Colonic mucosa (tissue), 4 donors: ENCODE data around the gene ZFPM1. TPM values are rescaled to one million over a fixed set of nuclear protein-coding genes. Genes with fewer than 3 reads are reported as not detected.

Experiments
- DNase-seq: peaks from one replicate; pipeline ENCODE4 v3.0.0-alpha.2; 2020
- H3K27ac ChIP-seq: fragments of 200-600 bp; one replicate; pipeline ENCODE4 v1.8.0; 2021
- H3K27me3 ChIP-seq: fragments of 200-600 bp; one replicate; pipeline ENCODE4 v1.8.0; 2021
- H3K36me3 ChIP-seq: fragments of 200-600 bp; one replicate; pipeline ENCODE4 v1.8.0; 2021
- H3K4me1 ChIP-seq: fragments of 200-600 bp; one replicate; pipeline ENCODE4 v1.8.0; 2021; ENCODE audit warnings: mild to moderate bottlenecking
- H3K4me3 ChIP-seq: fragments of 200-600 bp; one replicate; pipeline ENCODE4 v1.8.0; 2021
- H3K9ac ChIP-seq, 2 donors: one replicate each; pipeline ENCODE4 v1.7.0; 2013; ENCODE audit warnings: control low read depth in 2 of 2, low read depth in 2 of 2, low read length in 2 of 2
- H3K9me3 ChIP-seq: fragments of 200-600 bp; one replicate; pipeline ENCODE4 v1.8.0; 2021
- CTCF ChIP-seq: fragments of 200-600 bp; IDR thresholded peaks from one replicate; pipeline ENCODE4 v1.8.0; 2022; ENCODE audit warnings: antibody characterized with exemption, mild to moderate bottlenecking
- intact Hi-C: fragments of 100-400 bp; cut with DNase I; formaldehyde crosslinking; loops from one replicate; pipeline ENCODE4 v1.14.1; 2022
- total RNA-seq, 2 donors: library from RNA; stranded (reverse); fragmentation: NEBNext Ultra II Directional in 1 of 2; extraction: Animal tissue kit (Norgen Biotek cat#: 25700) in 1 of 2; gene quantifications; one replicate each; pipeline ENCODE4 v1.2.1, GENCODE V29; 2021
- donor health status: healthy.
- donor health status: DM: no; HTN: no; CAD: no.
- donor health status: DM: no; HTN: no; CAD: no.

The ZFPM1 gene
- total RNA-seq, 2 donors from 2014 or later, result 6.6 to 12.5 TPM

GRCh38 chr16:88465387-88465983 is 12.4 kb downstream of the ZFPM1 start:
- DNase-seq, result no peak
- intact Hi-C loops, result no loop called here
- Histone ChIP-seq H3K4me3 (no peak overlapping the region), H3K27me3 (no peaks in the 10 kb centered on the region), H3K4me1 (no peaks in the 10 kb centered on the region), H3K27ac (no peak overlapping the region), H3K36me3 (no peaks in the 10 kb centered on the region), H3K9ac (no peak overlapping the region), H3K9me3 (no peaks in the 10 kb centered on the region)
- TF ChIP-seq CTCF, result no peak

- Histone ChIP-seq H3K27me3 (no peaks in the 10 kb centered on the region), H3K4me3 (no peak overlapping the region), H3K27ac (no peak overlapping the region), H3K9me3 (no peaks in the 10 kb centered on the region), H3K36me3 (no peaks in the 10 kb centered on the region), H3K9ac (no peak overlapping the region), H3K4me1 (no peaks in the 10 kb centered on the region)
- DNase-seq, result no peak
- TF ChIP-seq CTCF, result no peak
- intact Hi-C loops, result no loop called here
Observed at GRCh38 chr16:88466175-88466862, 13.2 kb downstream of the ZFPM1 start.

- H3K36me3 ChIP-seq, result no peaks in the 10 kb centered on the region
- intact Hi-C loops, result no loop called here
- H3K27me3 ChIP-seq, result no peaks in the 10 kb centered on the region
- H3K9me3 ChIP-seq, result no peaks in the 10 kb centered on the region
- H3K9ac ChIP-seq, result no peak overlapping the region
- H3K4me3 ChIP-seq, result no peak overlapping the region
- H3K27ac ChIP-seq, result no peak overlapping the region
- TF ChIP-seq CTCF, result no peak
- H3K4me1 ChIP-seq, result no peaks in the 10 kb centered on the region
- DNase-seq, result no peak
Observed at GRCh38 chr16:88466949-88467348, 13.9 kb downstream of the ZFPM1 start.

- H3K27me3 ChIP-seq, result no peaks in the 10 kb centered on the region
- DNase-seq, result no peak
- intact Hi-C loops, result no loop called here
- no peak overlapping the region for H3K27ac ChIP-seq
- H3K4me1 ChIP-seq, result no peaks in the 10 kb centered on the region
- no peaks in the 10 kb centered on the region for H3K9me3 ChIP-seq
- no peaks in the 10 kb centered on the region for H3K36me3 ChIP-seq
- no peak overlapping the region for H3K4me3 ChIP-seq
- no peak overlapping the region for H3K9ac ChIP-seq
- no peak for TF ChIP-seq CTCF
Observed at GRCh38 chr16:88467541-88467944, 14.5 kb downstream of the ZFPM1 start.

GRCh38 chr16:88468275-88469129 is 15.4 kb downstream of the ZFPM1 start:
- Histone ChIP-seq H3K9ac (no peak overlapping the region), H3K36me3 (no peaks in the 10 kb centered on the region), H3K27ac (no peak overlapping the region), H3K9me3 (no peaks in the 10 kb centered on the region), H3K27me3 (no peaks in the 10 kb centered on the region), H3K4me3 (no peak overlapping the region), H3K4me1 (no peaks in the 10 kb centered on the region)
- DNase-seq, result no peak
- intact Hi-C loops, result no loop called here
- TF ChIP-seq CTCF, result no peak
